ENCODE measurements around the gene CXCR6.

GRCh38 chr3:45991341-45991740 lies 48.1 kb downstream of the CXCR6 start:
- TF ChIP-seq POLR2A (IDR thresholded peaks at IDR 0.05; ENCODE audit: low read length) (no peak), GATA1 (IDR thresholded peaks at IDR 0.05; ENCODE audit: low read depth, low read length) (no peak)
